Epithelial cell of proximal tubule (primary cell): ENCODE measurements around the gene ADAM19. TPM values are rescaled to one million over a fixed set of nuclear protein-coding genes. Genes with fewer than 3 reads are reported as not detected.

ENCODE experiments used
- DNase-seq: peaks from one replicate; pipeline ENCODE4 v3.0.0-alpha.2; 2011; ENCODE audit warnings: low read depth
- H3K4me3 ChIP-seq: 2 replicates; pipeline ENCODE4 v1.5.1; 2011; ENCODE audit warnings: low read depth, mild to moderate bottlenecking, low read length
- total RNA-seq: library from RNA; depleted of rRNA; stranded (reverse); fragments of >200 nt; gene quantifications from 2 replicates; pipeline ENCODE4 v1.2.3, GENCODE V29; 2015
- TF ChIP-seq, protein P1 (sequence below): conservative IDR thresholded peaks from 2 replicates; pipeline ENCODE4 v1.5.1; 2012; ENCODE audit warnings: low read depth, mild to moderate bottlenecking, low read length

Gene ADAM19
- total RNA-seq, 1 donor from 2014 or later: 19.3 TPM

DNA sequence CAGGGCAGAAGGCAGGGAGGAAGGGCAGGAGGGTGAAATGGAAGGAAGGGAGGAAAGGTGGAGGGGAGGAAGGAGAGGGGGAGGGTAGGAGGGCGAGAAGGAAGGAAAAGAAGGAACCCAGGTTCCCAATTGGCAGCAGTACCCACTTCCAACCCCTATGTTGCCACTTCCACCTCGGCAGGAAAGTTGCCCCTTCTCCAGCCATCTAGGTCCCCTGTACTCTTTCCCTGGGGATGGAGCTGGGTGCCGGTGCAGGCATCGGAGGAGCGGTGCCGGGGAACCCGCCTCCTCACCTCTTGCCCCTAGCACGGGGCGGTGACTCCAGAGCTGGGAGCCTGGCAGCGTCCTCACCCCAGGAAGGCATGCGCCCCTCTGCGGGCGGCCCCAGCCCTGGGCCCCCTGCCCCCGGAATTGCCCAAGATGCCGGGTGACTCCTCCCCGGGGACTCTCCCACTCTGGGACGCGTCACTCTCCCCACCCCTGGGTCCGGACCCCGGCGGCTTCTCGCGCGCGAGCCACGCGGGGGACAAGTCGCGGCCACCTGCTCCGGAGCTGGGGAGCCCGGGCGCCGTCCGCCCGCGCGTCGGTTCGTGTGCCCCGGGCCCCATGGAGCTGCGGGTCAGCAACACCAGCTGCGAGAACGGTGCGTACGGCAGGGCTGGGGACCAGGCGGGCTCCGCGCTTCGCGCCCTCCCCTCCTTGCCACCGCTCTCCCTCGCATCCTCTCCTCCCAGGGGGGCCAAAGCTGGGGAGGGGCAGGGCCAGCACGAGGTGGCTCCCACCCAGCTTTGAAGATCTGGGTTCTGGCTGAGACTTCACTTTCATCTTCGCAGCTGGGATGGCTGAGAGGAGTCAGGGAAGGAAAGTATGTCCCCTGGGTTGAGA, 115.6 kb downstream of the ADAM19 start, which contains the start of gene NIPAL4:
TSS of gene NIPAL4 (plus strand) at position 499 of the 885 bp plus-strand sequence. CDS start at position 607, 108 bp downstream.
- TF ChIP-seq, protein P1, sequence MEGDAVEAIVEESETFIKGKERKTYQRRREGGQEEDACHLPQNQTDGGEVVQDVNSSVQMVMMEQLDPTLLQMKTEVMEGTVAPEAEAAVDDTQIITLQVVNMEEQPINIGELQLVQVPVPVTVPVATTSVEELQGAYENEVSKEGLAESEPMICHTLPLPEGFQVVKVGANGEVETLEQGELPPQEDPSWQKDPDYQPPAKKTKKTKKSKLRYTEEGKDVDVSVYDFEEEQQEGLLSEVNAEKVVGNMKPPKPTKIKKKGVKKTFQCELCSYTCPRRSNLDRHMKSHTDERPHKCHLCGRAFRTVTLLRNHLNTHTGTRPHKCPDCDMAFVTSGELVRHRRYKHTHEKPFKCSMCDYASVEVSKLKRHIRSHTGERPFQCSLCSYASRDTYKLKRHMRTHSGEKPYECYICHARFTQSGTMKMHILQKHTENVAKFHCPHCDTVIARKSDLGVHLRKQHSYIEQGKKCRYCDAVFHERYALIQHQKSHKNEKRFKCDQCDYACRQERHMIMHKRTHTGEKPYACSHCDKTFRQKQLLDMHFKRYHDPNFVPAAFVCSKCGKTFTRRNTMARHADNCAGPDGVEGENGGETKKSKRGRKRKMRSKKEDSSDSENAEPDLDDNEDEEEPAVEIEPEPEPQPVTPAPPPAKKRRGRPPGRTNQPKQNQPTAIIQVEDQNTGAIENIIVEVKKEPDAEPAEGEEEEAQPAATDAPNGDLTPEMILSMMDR: no peak
- peak within 1 kb of the TSS; percentile 61 for H3K4me3 ChIP-seq
- DNase-seq: no peak

DNA sequence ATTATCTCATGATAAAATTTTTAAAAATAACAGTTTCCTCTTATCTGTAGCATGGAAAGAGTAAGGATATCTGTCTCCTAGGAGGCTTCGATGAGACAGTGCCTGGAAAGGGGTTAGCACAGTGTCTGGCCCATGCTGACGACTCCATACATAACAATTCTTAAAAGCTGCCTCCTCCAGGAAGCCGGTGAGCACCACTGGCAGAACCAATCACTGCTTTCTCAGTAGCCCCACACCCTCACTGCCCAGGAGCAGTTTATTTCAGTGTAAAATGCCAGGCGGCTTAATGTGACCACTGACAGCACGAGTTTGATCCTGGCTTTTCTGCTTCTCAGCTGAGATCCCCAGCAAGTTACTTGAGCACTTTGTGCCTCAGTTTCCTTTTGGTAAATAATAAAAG, 116.7 kb downstream of the ADAM19 start:
- H3K4me3 ChIP-seq: no peak overlapping the region

DNA sequence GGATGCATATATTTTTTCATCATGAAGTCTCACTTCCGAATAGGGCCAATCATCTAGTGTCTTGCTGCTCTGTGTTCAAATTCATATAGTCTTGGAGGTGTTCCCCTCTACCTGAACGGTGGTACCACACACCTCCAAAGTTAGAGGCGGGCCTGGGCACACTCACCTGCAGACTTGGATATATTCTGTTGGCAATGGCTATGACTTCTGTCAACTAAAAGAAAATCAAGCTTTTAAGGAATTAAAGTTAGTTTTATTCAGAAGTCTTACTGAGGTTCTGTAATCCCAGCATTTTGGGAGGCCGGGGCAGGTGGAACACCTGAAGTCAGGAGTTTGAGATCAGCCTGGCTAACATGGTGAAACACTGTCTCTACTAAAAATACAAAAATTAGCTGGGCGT, 118.2 kb downstream of the ADAM19 start:
- no peak for DNase-seq
- no peak overlapping the region for H3K4me3 ChIP-seq
- TF ChIP-seq, protein P1: no peak

More for the DNA sequence above, 116.7 kb downstream of the ADAM19 start:
- DNase-seq: no peak
- TF ChIP-seq, protein P1: no peak

DNA sequence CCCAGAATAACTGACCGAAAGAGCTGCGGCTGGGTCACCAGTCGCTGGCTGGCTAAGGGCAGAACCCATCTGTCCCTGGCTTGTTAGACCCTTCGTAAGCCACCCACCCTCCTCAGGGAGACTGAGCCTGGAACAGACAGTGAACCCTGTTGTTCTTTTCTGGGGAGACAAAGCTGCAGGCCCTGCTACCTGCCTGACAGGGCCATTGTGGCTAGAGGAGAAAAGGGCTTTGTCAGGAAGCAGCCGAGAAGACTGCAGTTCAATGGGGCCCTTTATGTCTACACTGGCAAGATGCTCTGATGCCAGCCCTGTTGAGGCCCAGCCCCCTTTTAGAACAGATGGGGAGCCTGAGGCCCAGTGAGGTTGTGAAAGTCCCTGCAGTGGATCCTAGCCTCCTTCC, 119.3 kb downstream of the ADAM19 start:
- no peak for DNase-seq
- TF ChIP-seq, protein P1: no peak
- no peak overlapping the region for H3K4me3 ChIP-seq

DNA sequence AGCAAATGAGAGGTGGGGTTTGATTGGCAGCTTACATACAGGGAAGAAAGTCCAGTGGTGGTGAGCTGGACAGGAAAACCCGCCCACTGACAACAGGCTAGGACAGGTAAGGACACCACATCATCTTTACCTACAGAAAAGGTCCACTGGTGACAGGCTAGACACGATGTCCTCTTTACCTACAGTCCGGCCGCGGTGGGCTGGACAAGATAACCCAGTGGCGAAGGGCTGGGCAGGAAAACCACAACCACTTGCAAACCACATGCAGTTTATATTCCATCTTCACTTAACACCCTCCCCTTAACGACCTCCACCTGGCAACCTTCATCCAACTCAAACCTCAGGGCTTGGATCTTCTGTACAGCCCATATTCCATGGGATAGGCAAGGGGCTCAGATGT, 120.5 kb downstream of the ADAM19 start:
- TF ChIP-seq, protein P1: no peak
- DNase-seq: no peak
- no peak overlapping the region for H3K4me3 ChIP-seq

DNA sequence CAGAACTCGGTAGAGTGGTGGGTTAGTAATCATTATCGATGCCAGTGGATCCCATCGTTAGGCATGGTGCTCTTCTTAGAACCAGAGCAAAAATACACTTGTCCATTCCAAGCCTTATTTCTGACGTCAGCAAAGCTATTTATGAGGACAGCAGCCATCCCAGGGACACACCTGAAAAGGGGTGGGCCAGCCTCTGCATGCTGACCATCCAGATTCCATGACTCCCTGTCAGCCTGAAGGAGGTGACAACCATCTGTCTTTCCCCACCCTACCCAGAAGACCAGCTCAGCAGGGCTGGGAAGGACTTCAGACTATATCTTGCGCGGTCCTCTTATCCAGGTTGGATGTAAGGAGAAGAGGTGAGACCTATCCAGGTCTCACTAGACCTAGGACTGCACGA, 121.3 kb downstream of the ADAM19 start:
- no peak overlapping the region for H3K4me3 ChIP-seq
- DNase-seq: no peak
- TF ChIP-seq, protein P1: no peak
